K562 (cell line): ENCODE data around the gene P2RX5. TPM values are rescaled to one million over a fixed set of nuclear protein-coding genes. Genes with fewer than 3 reads are reported as not detected.

ENCODE experiments used
- ATAC-seq: fragments of 200-7000 bp; cut with Tn5 transposase; 3 replicates; pipeline ENCODE4 v1.9.1; 2020; ENCODE audit warnings: moderate library complexity
- BruUV-seq: library from RNA; stranded (reverse); fragments of 400-500 nt; replicated peaks from 2 replicates; lab custom pipeline; 2021; lab: Mats Ljungman, UMichigan
- CTCF ChIA-PET: fragments of 300-600 bp; formaldehyde crosslinking; extraction: SDS; loops from one replicate; lab custom pipeline; 2021; ENCODE audit warnings: low intra/inter-chr PET ratio; lab: Yijun Ruan, JAX
- POLR2A ChIA-PET: fragments of 300-600, 350-650 bp; sonication (Branson Sonifier 250); formaldehyde crosslinking; extraction: SDS; loops from one replicate; lab custom pipeline; 2021; ENCODE audit warnings: antibody characterized with exemption, inconsistent platforms; lab: Yijun Ruan, JAX
- DNase-seq, 4 experiments: peaks; one replicate each; pipeline versions ENCODE4 v3.0.0 to v3.0.0-alpha.2; 2011 to 2018; ENCODE audit warnings: low spot score in 3 of 4, mixed read lengths in 3 of 4; ENCODE audit errors: extremely low read depth in 1 of 4
- FAIRE-seq: peaks from 2 replicates; lab custom pipeline; 2011; peaks lifted over from hg19 to GRCh38; lab: Jason Lieb, UNC
- H2AFZ ChIP-seq: 2 replicates; pipeline ENCODE4 v1.6.0; 2011; ENCODE audit warnings: low read depth, low read length, control low read depth, inconsistent platforms
- H3K27ac ChIP-seq: fragments of 200-600 bp; 3 replicates; pipeline ENCODE4 v1.8.0; 2011; ENCODE audit warnings: low read depth, mild to moderate bottlenecking, control low read depth, inconsistent platforms, low read length, moderate library complexity, mixed read lengths; ENCODE audit errors: extremely low read depth
- H3K27me3 ChIP-seq, 2 experiments: fragments of 300-600 bp in 1 of 2; 2 replicates in 1 of 2; 3 replicates in 1 of 2; pipeline versions ENCODE4 v1.6.0 to v1.8.0; 2011; ENCODE audit warnings: inconsistent platforms in 2 of 2, low read length in 2 of 2, mild to moderate bottlenecking in 1 of 2, mixed read lengths in 1 of 2, moderate library complexity in 1 of 2; ENCODE audit not compliant: control insufficient read depth in 2 of 2, insufficient read depth in 2 of 2
- H3K36me3 ChIP-seq: fragments of 300-600 bp; 3 replicates; pipeline ENCODE4 v1.8.0; 2011; ENCODE audit warnings: mild to moderate bottlenecking, low read length, inconsistent platforms; ENCODE audit not compliant: control insufficient read depth, insufficient read depth
- H3K4me1 ChIP-seq, 2 experiments: fragments of 200-600 bp in 1 of 2; replicated peaks in 1 of 2; 2 replicates in 1 of 2; 3 replicates in 1 of 2; pipeline versions ENCODE4 v1.5.1 to v1.8.0; 2011; ENCODE audit warnings: inconsistent platforms in 2 of 2, low read length in 2 of 2, mild to moderate bottlenecking in 1 of 2, mixed read lengths in 1 of 2, moderate library complexity in 1 of 2; ENCODE audit not compliant: control insufficient read depth in 2 of 2, insufficient read depth in 2 of 2
- H3K4me2 ChIP-seq: 2 replicates; pipeline ENCODE4 v1.6.1; 2011; ENCODE audit warnings: low read length, control low read depth, inconsistent platforms, mixed read lengths; ENCODE audit not compliant: insufficient read depth
- H3K4me3 ChIP-seq: fragments of 200-600 bp; sonication (generic), shearing (Covaris generic); 2 replicates; pipeline ENCODE4 v1.5.1; 2016; ENCODE audit warnings: control low read depth, inconsistent platforms
- H3K79me2 ChIP-seq: fragments of 200-600 bp; 3 replicates; pipeline ENCODE4 v1.8.0; 2011; ENCODE audit warnings: low read length, inconsistent platforms; ENCODE audit not compliant: control insufficient read depth, insufficient read depth
- H3K9ac ChIP-seq, 2 experiments: 2 replicates each; pipeline versions ENCODE4 v1.6.0 to v1.6.1; 2011; ENCODE audit warnings: low read depth in 2 of 2, low read length in 2 of 2, control low read depth in 1 of 2, inconsistent platforms in 1 of 2, mild to moderate bottlenecking in 1 of 2, mixed read lengths in 1 of 2; ENCODE audit not compliant: insufficient read depth in 1 of 2
- H3K9me1 ChIP-seq: one replicate; pipeline ENCODE4 v1.6.0; 2011; ENCODE audit warnings: inconsistent platforms, mild to moderate bottlenecking, low read length, moderate library complexity; ENCODE audit not compliant: control insufficient read depth, insufficient read depth
- H3K9me3 ChIP-seq: replicated peaks from 2 replicates; pipeline ENCODE4 v1.5.1; 2011; ENCODE audit warnings: low read depth, low read length, inconsistent platforms; ENCODE audit not compliant: control insufficient read depth, insufficient read depth
- H4K20me1 ChIP-seq: replicated peaks from 2 replicates; pipeline ENCODE4 v1.6.1; 2011; ENCODE audit warnings: low read length, inconsistent platforms, mixed read lengths; ENCODE audit not compliant: control insufficient read depth, insufficient read depth
- GTF2F1 ChIP-seq: IDR thresholded peaks from 2 replicates; pipeline ENCODE4 v1.6.1; 2011; ENCODE audit warnings: low read depth, low read length, improper control_type of control experiment
- SETDB1 ChIP-seq: IDR thresholded peaks from one replicate; pipeline ENCODE4 v1.6.1; 2012; ENCODE audit warnings: low read length, control low read depth, inconsistent platforms
- SNAPC5 ChIP-seq: fragments of 250-450 bp; sonication (Bioruptor Pico); IDR thresholded peaks from 2 replicates; pipeline ENCODE4 v1.8.0; 2021; ENCODE audit warnings: moderate library complexity, mild to moderate bottlenecking, inconsistent platforms
- ZFP36 ChIP-seq: fragments of 150-350 bp; IDR thresholded peaks from 2 replicates; pipeline ENCODE4 v1.6.1; 2018; ENCODE audit warnings: low read length, low read depth; ENCODE audit not compliant: partially characterized antibody
- ZMIZ1 ChIP-seq, 2 experiments: fragments of 150-350 bp in 1 of 2; IDR thresholded peaks; 2 replicates each; pipeline ENCODE4 v1.6.1; 2012 to 2016; ENCODE audit warnings: low read depth in 2 of 2, low read length in 2 of 2, mild to moderate bottlenecking in 1 of 2, moderate library complexity in 1 of 2
- ZNF277 ChIP-seq: fragments of 250-450 bp; sonication (Bioruptor Pico); IDR thresholded peaks from 2 replicates; pipeline ENCODE4 v1.8.0; 2022; ENCODE audit warnings: inconsistent platforms, mild to moderate bottlenecking, moderate library complexity, borderline replicate concordance
- ZNF696 ChIP-seq: fragments of 250-450 bp; sonication (Bioruptor Pico); conservative IDR thresholded peaks from 2 replicates; pipeline ENCODE4 v1.4.0; 2020; ENCODE audit warnings: mild to moderate bottlenecking, moderate library complexity
- WGBS: fragments of 100-300 bp; shearing (Covaris generic); methylation state at CpG from one replicate; pipeline ENCODE4 v1.1.6; 2016; ENCODE audit warnings: low coverage, mixed read lengths; ENCODE audit not compliant: insufficient coverage; ENCODE audit errors: missing lambda C conversion rate; 5-methylcytosine and 5-hydroxymethylcytosine counted together
- in situ Hi-C: fragments of 300-500 bp; cut with MboI; formaldehyde crosslinking; loops from 4 replicates; pipeline ENCODE4 v1.15.0; 2018; ENCODE audit warnings: inconsistent platforms, mixed read lengths
- intact Hi-C: fragments of 100-400 bp; cut with micrococcal nuclease; formaldehyde crosslinking; loops from 2 replicates; pipeline ENCODE4 v1.14.2; 2022
- polyA plus RNA-seq, 8 experiments: library from polyadenylated mRNA; depleted of rRNA in 4 of 8; stranded (reverse) in 5 of 8; unstranded in 3 of 8; fragments of >200 nt; fragmentation: Nextera tagmentation in 2 of 8; fragmentation: Illumina TruSeq in 1 of 8; extraction: Ambion mirVana in 2 of 8; extraction: Trizol in 1 of 8; gene quantifications; 2 replicates each; pipeline versions ENCODE4 v1.2.1 to v1.2.3, GENCODE V29; 2011 to 2014; ENCODE audit warnings: inconsistent platforms in 1 of 8, missing spikeins in 1 of 8
- total RNA-seq, 7 experiments: library from RNA; depleted of rRNA in 6 of 7; stranded (reverse); fragments of >200 nt in 6 of 7; fragmentation: Illumina TruSeq in 2 of 7; extraction: Trizol in 2 of 7; gene quantifications; 2 replicates each; pipeline versions ENCODE4 v1.2.1 to v1.2.3, GENCODE V29; 2011 to 2021; ENCODE audit warnings: low replicate concordance in 1 of 7

Gene P2RX5
- total and polyA plus RNA-seq, 9 of the 15 experiments (the other 6 are each of a cell fraction or from before 2014, with no cell fraction given) = 0.31 to 4.0 (median 1.3) TPM

- no TSS peak for BruUV-seq
Measured at GRCh38 chr17:3641014-3641413, 54.9 kb downstream of the P2RX5 start.

More at GRCh38 chr17:3641014-3641413, 54.9 kb downstream of the P2RX5 start:
- H3K9ac ChIP-seq = peak overlapping the region; percentile 40 to 64; a peak in 2 of 4 replicates
- DNase-seq (no peak), FAIRE-seq (no peak), ATAC-seq (no peak)
- H3K27me3 ChIP-seq = no peaks in the 10 kb centered on the region
- TF ChIP-seq ZNF696 (CRISPR knock-in tag) (no peak), ZNF277 (no peak), SETDB1 (no peak), SNAPC5 (CRISPR knock-in tag) (no peak), ZFP36 (no peak), ZMIZ1 (IDR thresholded peaks at IDR 0.05; ENCODE audit: low read depth in 2 of 2, low read length in 2 of 2) (no peak), GTF2F1 (no peak)
- in situ Hi-C loops (no loop called here), intact Hi-C loops (no loop called here)
- no peak overlapping the region for H3K4me3 ChIP-seq
- H3K27ac ChIP-seq = peak overlapping the region; percentile 84; the same call in 2 of the 3 replicates
- H3K9me1 ChIP-seq = no peaks in the 10 kb centered on the region
- CTCF ChIA-PET = no interaction called here
- WGBS = 74% methylated on average over 3 of the region's 3 CpGs
- H2AFZ ChIP-seq = no peak overlapping the region
- peaks cover 4% of the 10 kb centered on the region; the same call in 2 of the 3 replicates for H3K79me2 ChIP-seq
- no peak overlapping the region for H3K4me2 ChIP-seq
- POLR2A ChIA-PET = interaction anchor here (1.0 to 1.2 kb wide), 3 partner anchors 14 to 26 kb away, joined by 3 to 5 read pairs (median 4); no protein-coding TSS in a partner anchor
- H3K36me3 ChIP-seq = peaks cover 3% of the 10 kb centered on the region; the same call in 1 of the 3 replicates
- no peaks in the 10 kb centered on the region for H3K9me3 ChIP-seq
- no peaks in the 10 kb centered on the region for H4K20me1 ChIP-seq
- H3K4me1 ChIP-seq = peaks cover 21 to 23% of the 10 kb centered on the region in 2 experiments
